Activated CD8-positive, alpha-beta memory T cell treated with anti-CD3 and anti-CD28 coated beads for 24 hours (primary cell): Measurements from ENCODE around the gene MEF2C.
"Not testable (repeated sequence)": the region's sequence is repeated elsewhere in the genome, so short reads cannot be mapped to it uniquely, and the experiment has no call there.

ENCODE experiments used
- DNase-seq: peaks from one replicate; pipeline ENCODE4 v3.0.0-alpha.2; 2020

MEF2C gene

GRCh38 chr5:88883059-88883835, at the start of gene MEF2C:
Gene MEF2C (minus strand): TSS chr5:88883184. CDS start chr5:88823788, 59,396 bp downstream.
- peak; percentile 57 for DNase-seq

GRCh38 chr5:88932541-88932940, 49.6 kb upstream of the MEF2C start:
- DNase-seq: no peak

GRCh38 chr5:88930335-88930734, 47.4 kb upstream of the MEF2C start:
- no peak for DNase-seq

- DNase-seq: no peak
These were observed 46.4 kb upstream of the MEF2C start for GRCh38 chr5:88929385-88929784.

GRCh38 chr5:88926774-88927173, 43.8 kb upstream of the MEF2C start:
- no peak for DNase-seq

GRCh38 chr5:88925692-88926490, 42.9 kb upstream of the MEF2C start:
- DNase-seq: no peak

- DNase-seq: no peak
These were observed 41.3 kb upstream of the MEF2C start for GRCh38 chr5:88924330-88924657.

- DNase-seq: no peak
These were observed 40.8 kb upstream of the MEF2C start for GRCh38 chr5:88923623-88924329.

GRCh38 chr5:88912743-88913142, 29.8 kb upstream of the MEF2C start:
- DNase-seq: not testable (repeated sequence)

GRCh38 chr5:88911059-88911572, 28.1 kb upstream of the MEF2C start:
- DNase-seq: not testable (repeated sequence)

- DNase-seq: not testable (repeated sequence)
These were observed 21.5 kb upstream of the MEF2C start for GRCh38 chr5:88904478-88904877.

- DNase-seq: not testable (repeated sequence)
These were observed 21.0 kb upstream of the MEF2C start for GRCh38 chr5:88903966-88904365.

- DNase-seq: not testable (repeated sequence)
These were observed 18.1 kb upstream of the MEF2C start for GRCh38 chr5:88901077-88901476.

GRCh38 chr5:88899096-88899737, 16.2 kb upstream of the MEF2C start:
- DNase-seq: no peak

- no peak for DNase-seq
These were observed 14.8 kb upstream of the MEF2C start for GRCh38 chr5:88897748-88898147.

- DNase-seq: no peak
These were observed 12.9 kb upstream of the MEF2C start for GRCh38 chr5:88895681-88896501.

GRCh38 chr5:88892669-88893068, 9.7 kb upstream of the MEF2C start:
- no peak for DNase-seq

- no peak for DNase-seq
These were observed 7.2 kb upstream of the MEF2C start for GRCh38 chr5:88890070-88890781.

GRCh38 chr5:88889189-88890069, 6.4 kb upstream of the MEF2C start:
- peak; percentile 56 for DNase-seq

GRCh38 chr5:88888848-88889188, 5.8 kb upstream of the MEF2C start:
- no peak for DNase-seq
